ENCODE data around the gene ENDOD1. TPM values are rescaled to one million over a fixed set of nuclear protein-coding genes. Genes with fewer than 3 reads are reported as not detected.

ENDOD1 gene
- polyA plus RNA-seq, 3 donors: 1.3 to 3.4 (median 3.2) TPM

DNA sequence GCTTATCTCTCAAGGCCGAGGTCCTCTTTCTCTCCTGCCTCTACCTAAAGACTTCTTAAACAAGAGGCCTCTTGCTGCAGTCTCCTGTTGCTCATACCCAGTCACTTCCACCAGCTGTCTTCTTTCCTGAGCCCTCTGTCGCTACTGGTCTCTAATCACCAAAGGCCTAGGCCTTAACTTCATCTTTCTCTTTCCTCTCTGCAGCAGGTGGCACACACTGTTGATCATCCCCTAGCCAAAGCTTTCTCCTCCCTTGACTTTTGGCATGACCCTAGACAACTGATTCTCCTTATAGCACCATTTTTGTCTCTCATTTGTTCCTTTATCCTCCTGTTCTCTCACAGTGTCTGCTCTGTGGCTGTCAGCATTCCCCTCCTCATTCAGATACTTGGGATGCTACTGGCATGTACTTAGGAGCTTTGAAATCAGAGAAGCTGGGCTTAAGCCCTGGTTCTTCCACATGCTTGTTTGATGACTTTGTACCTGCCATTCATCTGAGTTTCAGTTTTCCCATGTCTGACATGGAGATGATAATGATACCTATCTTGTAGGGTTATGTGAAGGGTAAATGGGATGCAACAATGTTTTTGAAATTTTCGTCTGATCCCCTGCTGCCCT lies 22.4 kb downstream of the ENDOD1 start:
- Histone ChIP-seq H3K36me3 (replicated peaks in 1 of 2; ENCODE audit: control insufficient read depth in 1 of 2, insufficient read depth in 2 of 2, low read length in 2 of 2) (no peaks in the 10 kb centered on the region), H3K9me3 (replicated peaks in 1 of 2; ENCODE audit: control insufficient read depth in 1 of 2, insufficient read depth in 1 of 2, low read length in 2 of 2) (no peaks in the 10 kb centered on the region), H3K27ac (ENCODE audit: low read depth in 1 of 2, low read length in 2 of 2) (no peak overlapping the region), H2AFZ (ENCODE audit: insufficient read depth, low read depth, low read length, poor library complexity, severe bottlenecking) (no peak overlapping the region), H3K9ac (ENCODE audit: insufficient read depth, low read length, poor library complexity, severe bottlenecking) (no peak overlapping the region), H3K79me2 (ENCODE audit: insufficient read depth, low read length) (no peaks in the 10 kb centered on the region), H3K4me1 (ENCODE audit: control insufficient read depth in 1 of 2, insufficient read depth in 2 of 2, low read length in 2 of 2) (peaks cover 17 to 19% of the 10 kb centered on the region in 2 donors), H4K20me1 (ENCODE audit: insufficient read depth, low read length) (no peaks in the 10 kb centered on the region), H3K27me3 (ENCODE audit: control insufficient read depth in 2 of 2, insufficient read depth in 2 of 2, low read length in 2 of 2) (no peaks in the 10 kb centered on the region), H3K4me3 (replicated peaks in 1 of 3; ENCODE audit: low read depth in 2 of 3, low read length in 3 of 3) (no peak overlapping the region), H3K4me2 (replicated peaks; ENCODE audit: extremely low read depth, low read length, poor library complexity, severe bottlenecking) (no peak overlapping the region)
- Mint-ChIP-seq H3K4me1 (peaks cover 22% of the 10 kb centered on the region), H3K9me3 (no peaks in the 10 kb centered on the region), H3K36me3 (no peaks in the 10 kb centered on the region), H3K4me3 (no peak overlapping the region), H3K27ac (no peak overlapping the region), H3K27me3 (ENCODE audit: low read depth in 3 of 3) (peaks cover 0 to 2% (median 1%) of the 10 kb centered on the region in 3 donors)
- no peak for DNase-seq
- intact Hi-C loops (cut with micrococcal nuclease): no loop called here
- WGBS (ENCODE audit: insufficient coverage): 70% methylated on average over 2 of the region's 3 CpGs
- TF ChIP-seq, protein P1, sequence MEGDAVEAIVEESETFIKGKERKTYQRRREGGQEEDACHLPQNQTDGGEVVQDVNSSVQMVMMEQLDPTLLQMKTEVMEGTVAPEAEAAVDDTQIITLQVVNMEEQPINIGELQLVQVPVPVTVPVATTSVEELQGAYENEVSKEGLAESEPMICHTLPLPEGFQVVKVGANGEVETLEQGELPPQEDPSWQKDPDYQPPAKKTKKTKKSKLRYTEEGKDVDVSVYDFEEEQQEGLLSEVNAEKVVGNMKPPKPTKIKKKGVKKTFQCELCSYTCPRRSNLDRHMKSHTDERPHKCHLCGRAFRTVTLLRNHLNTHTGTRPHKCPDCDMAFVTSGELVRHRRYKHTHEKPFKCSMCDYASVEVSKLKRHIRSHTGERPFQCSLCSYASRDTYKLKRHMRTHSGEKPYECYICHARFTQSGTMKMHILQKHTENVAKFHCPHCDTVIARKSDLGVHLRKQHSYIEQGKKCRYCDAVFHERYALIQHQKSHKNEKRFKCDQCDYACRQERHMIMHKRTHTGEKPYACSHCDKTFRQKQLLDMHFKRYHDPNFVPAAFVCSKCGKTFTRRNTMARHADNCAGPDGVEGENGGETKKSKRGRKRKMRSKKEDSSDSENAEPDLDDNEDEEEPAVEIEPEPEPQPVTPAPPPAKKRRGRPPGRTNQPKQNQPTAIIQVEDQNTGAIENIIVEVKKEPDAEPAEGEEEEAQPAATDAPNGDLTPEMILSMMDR (IDR thresholded peaks at IDR 0.05): no peak

DNA sequence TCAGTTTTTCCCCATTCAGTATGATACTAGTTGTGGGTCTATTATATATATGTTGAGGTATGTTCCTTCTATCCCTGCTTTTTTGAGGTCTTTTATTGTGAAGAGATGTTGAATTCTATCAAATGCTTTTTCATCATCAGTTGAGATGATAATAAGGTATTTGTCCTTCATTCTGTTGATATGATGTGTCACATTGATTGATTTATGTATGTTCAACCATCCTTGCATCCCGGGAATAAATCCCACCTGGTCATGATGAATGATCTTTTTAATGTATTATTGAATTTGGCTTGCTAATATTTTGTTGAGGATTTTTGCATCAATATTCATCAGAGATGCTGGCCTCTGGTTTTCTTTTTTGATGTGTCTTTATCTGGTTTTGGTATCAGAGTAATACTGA lies 26.0 kb downstream of the ENDOD1 start:
- Mint-ChIP-seq H3K36me3 (no peaks in the 10 kb centered on the region), H3K27ac (no peak overlapping the region), H3K4me1 (no peaks in the 10 kb centered on the region), H3K4me3 (no peak overlapping the region), H3K27me3 (ENCODE audit: low read depth in 3 of 3) (peaks cover 0 to 1% (median 0%) of the 10 kb centered on the region in 3 donors), H3K9me3 (peaks cover 0 to 3% (median 2%) of the 10 kb centered on the region in 7 donors)
- Histone ChIP-seq H2AFZ (ENCODE audit: insufficient read depth, low read depth, low read length, poor library complexity, severe bottlenecking) (no peak overlapping the region), H4K20me1 (ENCODE audit: insufficient read depth, low read length) (no peaks in the 10 kb centered on the region), H3K4me1 (ENCODE audit: control insufficient read depth in 1 of 2, insufficient read depth in 2 of 2, low read length in 2 of 2) (no peaks in the 10 kb centered on the region), H3K79me2 (ENCODE audit: insufficient read depth, low read length) (no peaks in the 10 kb centered on the region), H3K36me3 (replicated peaks in 1 of 2; ENCODE audit: control insufficient read depth in 1 of 2, insufficient read depth in 2 of 2, low read length in 2 of 2) (no peaks in the 10 kb centered on the region), H3K4me2 (replicated peaks; ENCODE audit: extremely low read depth, low read length, poor library complexity, severe bottlenecking) (no peak overlapping the region), H3K4me3 (replicated peaks in 1 of 3; ENCODE audit: low read depth in 2 of 3, low read length in 3 of 3) (no peak overlapping the region), H3K9me3 (replicated peaks in 1 of 2; ENCODE audit: control insufficient read depth in 1 of 2, insufficient read depth in 1 of 2, low read length in 2 of 2) (no peaks in the 10 kb centered on the region), H3K27ac (ENCODE audit: low read depth in 1 of 2, low read length in 2 of 2) (no peak overlapping the region), H3K27me3 (ENCODE audit: control insufficient read depth in 2 of 2, insufficient read depth in 2 of 2, low read length in 2 of 2) (no peaks in the 10 kb centered on the region), H3K9ac (ENCODE audit: insufficient read depth, low read length, poor library complexity, severe bottlenecking) (no peak overlapping the region)
- TF ChIP-seq, protein P1 (IDR thresholded peaks at IDR 0.05): no peak
- WGBS (ENCODE audit: insufficient coverage): no CpG with 5 or more reads among the region's 1 CpG
- DNase-seq: no peak
- intact Hi-C loops (cut with micrococcal nuclease): no loop called here

Measured in CD14-positive monocyte (primary cell).